Osteoblast (primary cell): ENCODE results near the gene ADGRL3. TPM values are rescaled to one million over a fixed set of nuclear protein-coding genes. Genes with fewer than 3 reads are reported as not detected.

Experiments used
- DNase-seq: peaks from one replicate; pipeline ENCODE4 v3.0.0; 2011; ENCODE audit warnings: low spot score, mixed read lengths; ENCODE audit not compliant: insufficient read length; ENCODE audit errors: missing footprints
- H2AFZ ChIP-seq: 2 replicates; pipeline ENCODE4 v1.6.0; 2011; ENCODE audit warnings: mild to moderate bottlenecking, low read length
- H3K27ac ChIP-seq: 2 replicates; pipeline ENCODE4 v1.5.1; 2011; ENCODE audit warnings: mild to moderate bottlenecking, low read depth, low read length, moderate library complexity
- H3K27me3 ChIP-seq: 2 replicates; pipeline ENCODE4 v1.6.0; 2012; ENCODE audit warnings: mild to moderate bottlenecking, control low read depth, inconsistent platforms, low read length, moderate library complexity; ENCODE audit not compliant: insufficient read depth
- H3K36me3 ChIP-seq: 2 replicates; pipeline ENCODE4 v1.5.1; 2011; ENCODE audit warnings: mild to moderate bottlenecking, low read length, control low read depth, moderate library complexity; ENCODE audit not compliant: insufficient read depth
- H3K4me1 ChIP-seq: 2 replicates; pipeline ENCODE4 v1.5.1; 2011; ENCODE audit warnings: mild to moderate bottlenecking, low read length, control low read depth, moderate library complexity; ENCODE audit not compliant: insufficient read depth
- H3K4me2 ChIP-seq: 2 replicates; pipeline ENCODE4 v1.6.0; 2011; ENCODE audit warnings: mild to moderate bottlenecking, low read length; ENCODE audit not compliant: insufficient read depth
- H3K4me3 ChIP-seq: fragments of 200-600 bp; sonication (generic); 3 replicates; pipeline ENCODE4 v1.5.1; 2012; ENCODE audit warnings: mild to moderate bottlenecking, low read length, inconsistent platforms; ENCODE audit not compliant: insufficient read depth
- H3K79me2 ChIP-seq: 2 replicates; pipeline ENCODE4 v1.6.0; 2012; ENCODE audit warnings: mild to moderate bottlenecking, low read length, control low read depth, inconsistent platforms; ENCODE audit not compliant: insufficient read depth
- H3K9me3 ChIP-seq: 2 replicates; pipeline ENCODE4 v1.5.1; 2011; ENCODE audit warnings: low read depth, low read length, control low read depth
- H4K20me1 ChIP-seq: 2 replicates; pipeline ENCODE4 v1.6.0; 2012; ENCODE audit warnings: mild to moderate bottlenecking, low read length, control low read depth; ENCODE audit not compliant: insufficient read depth
- CTCF ChIP-seq: IDR thresholded peaks from 2 replicates; pipeline ENCODE4 v1.5.1; 2011; ENCODE audit warnings: mild to moderate bottlenecking, low read depth, low read length, moderate library complexity; ENCODE audit errors: extremely low read depth
- total RNA-seq: library from RNA; depleted of rRNA; stranded (reverse); fragments of >200 nt; gene quantifications from 2 replicates; pipeline ENCODE4 v1.2.3, GENCODE V29; 2012

Gene ADGRL3
- total RNA-seq, 1 donor, result not detected

GRCh38 chr4:61528595-61528994 lies 328.5 kb downstream of the ADGRL3 start:
- no peaks in the 10 kb centered on the region for H3K4me1 ChIP-seq
- no peaks in the 10 kb centered on the region for H3K9me3 ChIP-seq
- no peak overlapping the region for H2AFZ ChIP-seq
- no peak for TF ChIP-seq CTCF
- no peaks in the 10 kb centered on the region for H3K36me3 ChIP-seq
- no peaks in the 10 kb centered on the region for H3K27me3 ChIP-seq
- no peaks in the 10 kb centered on the region for H3K79me2 ChIP-seq
- H3K27ac ChIP-seq, result no peak overlapping the region
- no peaks in the 10 kb centered on the region for H4K20me1 ChIP-seq
- H3K4me2 ChIP-seq, result no peak overlapping the region
- no peak for DNase-seq
- no peak overlapping the region for H3K4me3 ChIP-seq

- TF ChIP-seq CTCF, result no peak
- Histone ChIP-seq H3K36me3 (no peaks in the 10 kb centered on the region), H3K27me3 (no peaks in the 10 kb centered on the region), H3K4me1 (no peaks in the 10 kb centered on the region), H3K4me3 (no peak overlapping the region), H3K79me2 (no peaks in the 10 kb centered on the region), H2AFZ (no peak overlapping the region), H3K27ac (no peak overlapping the region), H4K20me1 (no peaks in the 10 kb centered on the region), H3K4me2 (no peak overlapping the region), H3K9me3 (no peaks in the 10 kb centered on the region)
- no peak for DNase-seq
These were observed 331.1 kb downstream of the ADGRL3 start for GRCh38 chr4:61531188-61531587.

- Histone ChIP-seq H3K27me3 (no peaks in the 10 kb centered on the region), H3K27ac (no peak overlapping the region), H4K20me1 (no peaks in the 10 kb centered on the region), H3K9me3 (no peaks in the 10 kb centered on the region), H3K4me2 (no peak overlapping the region), H3K4me1 (no peaks in the 10 kb centered on the region), H3K4me3 (no peak overlapping the region), H3K36me3 (no peaks in the 10 kb centered on the region), H2AFZ (no peak overlapping the region), H3K79me2 (no peaks in the 10 kb centered on the region)
- no peak for DNase-seq
- no peak for TF ChIP-seq CTCF
These were observed 332.3 kb downstream of the ADGRL3 start for GRCh38 chr4:61532336-61533000.

DNA sequence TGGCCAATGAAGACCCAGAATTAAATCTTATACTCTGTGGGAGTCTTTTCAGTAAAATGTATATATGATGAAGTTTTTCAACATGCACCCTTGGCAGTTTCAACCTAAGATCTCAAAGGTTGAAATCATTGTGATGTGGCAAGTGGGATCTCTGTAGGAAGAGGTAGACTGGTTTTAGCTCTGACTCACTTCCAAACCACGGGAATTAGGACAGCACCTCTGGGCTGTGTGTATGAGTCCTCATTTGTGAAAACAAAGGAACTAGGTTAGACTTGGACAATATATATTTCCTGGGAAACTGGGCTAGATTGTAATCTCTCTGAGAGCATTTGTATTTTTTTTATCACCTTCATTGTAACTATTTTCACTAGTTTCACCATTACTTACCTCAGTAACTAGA lies 333.0 kb downstream of the ADGRL3 start:
- Histone ChIP-seq H3K27ac (no peak overlapping the region), H3K4me2 (no peak overlapping the region), H3K9me3 (no peaks in the 10 kb centered on the region), H3K4me1 (no peaks in the 10 kb centered on the region), H4K20me1 (no peaks in the 10 kb centered on the region), H3K36me3 (no peaks in the 10 kb centered on the region), H2AFZ (no peak overlapping the region), H3K79me2 (no peaks in the 10 kb centered on the region), H3K4me3 (no peak overlapping the region), H3K27me3 (no peaks in the 10 kb centered on the region)
- TF ChIP-seq CTCF, result no peak
- DNase-seq, result no peak
